Hepatocyte (in vitro differentiated cells): ENCODE results near the gene CIZ1.

Experiments used
- CTCF ChIP-seq: fragments of 200-600 bp; sonication (generic); IDR thresholded peaks from 2 replicates; pipeline ENCODE4 v1.5.1; 2016; ENCODE audit warnings: antibody characterized with exemption, mild to moderate bottlenecking; ENCODE audit not compliant: poor library complexity
- EZH2 ChIP-seq: fragments of 200-600 bp; sonication (generic); IDR thresholded peaks from 2 replicates; pipeline ENCODE4 v1.6.1; 2016; ENCODE audit warnings: antibody characterized with exemption, mild to moderate bottlenecking, borderline replicate concordance
- EZH2phosphoT487 ChIP-seq: fragments of 200-600 bp; sonication (generic); IDR thresholded peaks from one replicate; pipeline ENCODE4 v1.6.1; 2018; ENCODE audit warnings: antibody characterized with exemption, mild to moderate bottlenecking, low read depth, moderate library complexity; ENCODE audit not compliant: unreplicated experiment, severe bottlenecking

- no peak for TF ChIP-seq CTCF
- TF ChIP-seq EZH2 = no peak
- TF ChIP-seq EZH2phosphoT487 = no peak
Measured at GRCh38 chr9:128149951-128150593, 41.3 kb downstream of the CIZ1 start.
